ENCODE measurements around the gene PLEKHM2.

Gene PLEKHM2

GRCh38 chr1:15727021-15727420 lies 42.9 kb downstream of the PLEKHM2 start:
- DNase-seq = no peak

GRCh38 chr1:15727424-15727823 lies 43.3 kb downstream of the PLEKHM2 start:
- no peak for DNase-seq

GRCh38 chr1:15727866-15728534 lies 43.9 kb downstream of the PLEKHM2 start:
- DNase-seq = no peak

GRCh38 chr1:15728937-15729657 lies 45.0 kb downstream of the PLEKHM2 start:
- DNase-seq = no peak

- DNase-seq = no peak
Measured at GRCh38 chr1:15730423-15730822, 46.3 kb downstream of the PLEKHM2 start.

GRCh38 chr1:15730936-15731335 lies 46.8 kb downstream of the PLEKHM2 start:
- DNase-seq = no peak

GRCh38 chr1:15731735-15732685 lies 47.9 kb downstream of the PLEKHM2 start:
- no peak for DNase-seq

- DNase-seq = no peak
Measured at GRCh38 chr1:15732686-15733081, 48.6 kb downstream of the PLEKHM2 start.

- no peak for DNase-seq
Measured at GRCh38 chr1:15733218-15733725, 49.2 kb downstream of the PLEKHM2 start.

- no peak for DNase-seq
Measured at GRCh38 chr1:15733726-15734226, 49.7 kb downstream of the PLEKHM2 start.

- no peak for DNase-seq
Measured at GRCh38 chr1:15734296-15734695, 50.2 kb downstream of the PLEKHM2 start.

GRCh38 chr1:15734901-15735300 lies 50.8 kb downstream of the PLEKHM2 start:
- DNase-seq = no peak

- no peak for DNase-seq
Measured at GRCh38 chr1:15735304-15736037, 51.4 kb downstream of the PLEKHM2 start.

GRCh38 chr1:15736038-15736891 lies 52.1 kb downstream of the PLEKHM2 start, which contains the start of gene SLC25A34:
SLC25A34 (plus strand) TSS chr1:15736258; CDS start chr1:15736486, 228 bp downstream.
- no peak for DNase-seq

- DNase-seq = no peak
Measured at GRCh38 chr1:15736892-15737261, 52.8 kb downstream of the PLEKHM2 start.

- no peak for DNase-seq
Measured at GRCh38 chr1:15737324-15738319, 53.5 kb downstream of the PLEKHM2 start.

- no peak for DNase-seq
Measured at GRCh38 chr1:15738416-15739113, 54.4 kb downstream of the PLEKHM2 start.

GRCh38 chr1:15739259-15739658 lies 55.1 kb downstream of the PLEKHM2 start:
- DNase-seq = no peak

- no peak for DNase-seq
Measured at GRCh38 chr1:15739745-15740144, 55.6 kb downstream of the PLEKHM2 start.
